SK-N-SH (cell line): ENCODE results near the gene TMEM107.

Experiments used
- FOXM1 ChIP-seq: IDR thresholded peaks from 2 replicates; pipeline ENCODE4 v1.4.0; 2012; ENCODE audit warnings: low read depth, mild to moderate bottlenecking
- MEF2A ChIP-seq: IDR thresholded peaks from 2 replicates; pipeline ENCODE4 v1.4.0; 2012; ENCODE audit warnings: low read depth, borderline replicate concordance
- POLR2AphosphoS5 ChIP-seq: IDR thresholded peaks from 2 replicates; pipeline ENCODE4 v1.6.1; 2012; ENCODE audit warnings: low read depth, low read length
- RFX5 ChIP-seq: IDR thresholded peaks from 2 replicates; pipeline ENCODE4 v1.6.1; 2012; ENCODE audit warnings: mild to moderate bottlenecking, improper control_type of control experiment, low read length
- TAF1 ChIP-seq: IDR thresholded peaks from 2 replicates; pipeline ENCODE4 v1.6.1; 2012; ENCODE audit warnings: low read depth, mild to moderate bottlenecking, low read length, moderate library complexity, borderline replicate concordance
- TF ChIP-seq, protein P1 (sequence below): fragments of 200-600 bp; sonication (generic); IDR thresholded peaks from 2 replicates; pipeline ENCODE4 v1.6.1; 2017; ENCODE audit warnings: antibody characterized with exemption, mild to moderate bottlenecking, moderate library complexity
- TF ChIP-seq, protein P2 (sequence below): IDR thresholded peaks from 2 replicates; pipeline ENCODE4; 2012

DNA sequence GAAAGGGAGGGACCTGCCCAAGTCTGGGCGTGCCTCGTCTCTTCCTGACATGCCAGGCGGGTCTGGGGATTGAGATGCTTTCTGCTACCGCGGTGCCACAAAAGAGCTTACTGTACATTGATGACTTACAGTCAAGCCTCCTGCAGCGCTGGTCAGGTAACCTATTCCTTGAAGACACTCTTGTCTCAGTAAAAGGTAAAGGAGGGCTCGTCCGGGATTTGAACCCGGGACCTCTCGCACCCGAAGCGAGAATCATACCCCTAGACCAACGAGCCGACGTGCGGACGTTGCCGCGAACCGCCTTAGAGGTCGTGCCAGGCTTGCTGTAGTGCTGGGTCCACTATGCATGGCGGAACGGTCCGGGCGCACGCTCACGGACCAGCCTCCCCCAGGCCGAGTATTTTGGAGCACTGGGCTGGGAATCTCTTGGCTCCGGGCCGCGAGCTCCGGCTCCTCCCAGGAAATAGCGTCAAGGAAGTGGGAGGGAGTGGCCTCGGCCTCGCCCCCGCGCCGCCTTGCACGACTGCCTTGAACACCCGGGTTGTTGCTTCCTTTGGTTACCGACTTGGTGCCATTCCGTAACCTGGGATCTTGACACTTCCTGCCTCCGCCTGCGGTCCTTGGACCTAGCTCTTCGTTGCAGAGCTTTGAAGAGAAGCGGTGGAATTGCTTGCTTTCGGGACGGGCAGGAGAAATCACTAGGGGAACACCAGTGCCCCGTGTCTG is 46.6 kb upstream of the TMEM107 start:
- TF ChIP-seq FOXM1 (no peak), MEF2A (no peak), RFX5 (no peak), TAF1 (peak; percentile 43), POLR2AphosphoS5 (peak; percentile 87)
- TF ChIP-seq, protein P1, sequence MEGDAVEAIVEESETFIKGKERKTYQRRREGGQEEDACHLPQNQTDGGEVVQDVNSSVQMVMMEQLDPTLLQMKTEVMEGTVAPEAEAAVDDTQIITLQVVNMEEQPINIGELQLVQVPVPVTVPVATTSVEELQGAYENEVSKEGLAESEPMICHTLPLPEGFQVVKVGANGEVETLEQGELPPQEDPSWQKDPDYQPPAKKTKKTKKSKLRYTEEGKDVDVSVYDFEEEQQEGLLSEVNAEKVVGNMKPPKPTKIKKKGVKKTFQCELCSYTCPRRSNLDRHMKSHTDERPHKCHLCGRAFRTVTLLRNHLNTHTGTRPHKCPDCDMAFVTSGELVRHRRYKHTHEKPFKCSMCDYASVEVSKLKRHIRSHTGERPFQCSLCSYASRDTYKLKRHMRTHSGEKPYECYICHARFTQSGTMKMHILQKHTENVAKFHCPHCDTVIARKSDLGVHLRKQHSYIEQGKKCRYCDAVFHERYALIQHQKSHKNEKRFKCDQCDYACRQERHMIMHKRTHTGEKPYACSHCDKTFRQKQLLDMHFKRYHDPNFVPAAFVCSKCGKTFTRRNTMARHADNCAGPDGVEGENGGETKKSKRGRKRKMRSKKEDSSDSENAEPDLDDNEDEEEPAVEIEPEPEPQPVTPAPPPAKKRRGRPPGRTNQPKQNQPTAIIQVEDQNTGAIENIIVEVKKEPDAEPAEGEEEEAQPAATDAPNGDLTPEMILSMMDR, result no peak
- TF ChIP-seq, protein P2, sequence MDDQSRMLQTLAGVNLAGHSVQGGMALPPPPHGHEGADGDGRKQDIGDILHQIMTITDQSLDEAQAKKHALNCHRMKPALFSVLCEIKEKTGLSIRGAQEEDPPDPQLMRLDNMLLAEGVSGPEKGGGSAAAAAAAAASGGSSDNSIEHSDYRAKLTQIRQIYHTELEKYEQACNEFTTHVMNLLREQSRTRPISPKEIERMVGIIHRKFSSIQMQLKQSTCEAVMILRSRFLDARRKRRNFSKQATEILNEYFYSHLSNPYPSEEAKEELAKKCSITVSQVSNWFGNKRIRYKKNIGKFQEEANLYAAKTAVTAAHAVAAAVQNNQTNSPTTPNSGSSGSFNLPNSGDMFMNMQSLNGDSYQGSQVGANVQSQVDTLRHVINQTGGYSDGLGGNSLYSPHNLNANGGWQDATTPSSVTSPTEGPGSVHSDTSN, result no peak
